AG04449 (cell line): ENCODE measurements around the gene BHLHA9.

Source experiments
- CTCF ChIA-PET: fragments of 350-600 bp; formaldehyde crosslinking; extraction: SDS; loops from one replicate; lab custom pipeline; 2021; ENCODE audit warnings: antibody characterized with exemption; lab: Yijun Ruan, JAX
- POLR2A ChIA-PET: fragments of 400-600, 350-600 bp; formaldehyde crosslinking; extraction: SDS; loops from one replicate; lab custom pipeline; 2020; ENCODE audit warnings: antibody characterized with exemption, inconsistent platforms; lab: Yijun Ruan, JAX
- DNase-seq: peaks from one replicate; pipeline ENCODE4 v3.0.0-alpha.2; 2010; ENCODE audit warnings: low read depth, low spot score
- H3K4me3 ChIP-seq: 2 replicates; pipeline ENCODE4 v1.5.1; 2011; ENCODE audit warnings: low read depth, mild to moderate bottlenecking, control low read depth, low read length
- CTCF ChIP-seq: IDR thresholded peaks from one replicate; pipeline ENCODE4 v1.5.1; 2011; ENCODE audit warnings: mild to moderate bottlenecking, moderate library complexity, low read length, control low read depth, inconsistent platforms; ENCODE audit not compliant: insufficient read depth; ENCODE audit errors: missing control alignments

Gene BHLHA9

GRCh38 chr17:1241929-1242328, 28.3 kb upstream of the BHLHA9 start:
- ChIA-PET POLR2A (no interaction called here), CTCF (no interaction called here)

GRCh38 chr17:1244606-1245012, 25.6 kb upstream of the BHLHA9 start:
- no peak overlapping the region for H3K4me3 ChIP-seq
- TF ChIP-seq CTCF = no peak
- POLR2A ChIA-PET = no interaction called here
- DNase-seq = no peak
- CTCF ChIA-PET = interaction anchor here (1.0 kb wide), 1 partner anchor 15 kb away, joined by 4 read pairs; no protein-coding TSS in a partner anchor

More at GRCh38 chr17:1241929-1242328, 28.3 kb upstream of the BHLHA9 start:
- H3K4me3 ChIP-seq = no peak overlapping the region
- TF ChIP-seq CTCF = no peak
- no peak for DNase-seq

- DNase-seq = no peak
- H3K4me3 ChIP-seq = no peak overlapping the region
- POLR2A ChIA-PET = no interaction called here
- CTCF ChIA-PET = interaction anchor here (0.7 to 1.4 kb wide), 4 partner anchors 8 to 129 kb away, joined by 3 to 5 read pairs (median 3); no protein-coding TSS in a partner anchor
- no peak for TF ChIP-seq CTCF
Observed at GRCh38 chr17:1251866-1252608, 18.2 kb upstream of the BHLHA9 start.

- no peak overlapping the region for H3K4me3 ChIP-seq
- no peak for DNase-seq
- CTCF ChIA-PET = interaction anchor here (1.0 to 1.6 kb wide), 2 partner anchors 13 to 394 kb away, joined by 3 read pairs; no protein-coding TSS in a partner anchor
- no peak for TF ChIP-seq CTCF
- POLR2A ChIA-PET = no interaction called here
Observed at GRCh38 chr17:1255041-1255440, 15.2 kb upstream of the BHLHA9 start.

- ChIA-PET CTCF (interaction anchor here (1.0 to 2.9 kb wide), 7 partner anchors 8 to 256 kb away, joined by 3 to 11 read pairs (median 4); no protein-coding TSS in a partner anchor), POLR2A (no interaction called here)
- no peak for TF ChIP-seq CTCF
- no peak for DNase-seq
- H3K4me3 ChIP-seq = no peak overlapping the region
Observed at GRCh38 chr17:1256699-1257098, 13.5 kb upstream of the BHLHA9 start.

GRCh38 chr17:1260086-1260769, 10.0 kb upstream of the BHLHA9 start:
- no peak for TF ChIP-seq CTCF
- H3K4me3 ChIP-seq = peak overlapping the region; percentile 66
- no peak for DNase-seq
- ChIA-PET POLR2A (interaction anchor here (0.6 kb wide), 1 partner anchor 165 kb away, joined by 3 read pairs; no protein-coding TSS in a partner anchor), CTCF (interaction anchor here (0.8 to 3.2 kb wide), 19 partner anchors 9 to 388 kb away, joined by 3 to 55 read pairs (median 4); partner anchors contain the start of genes INPP5K and RILP)
